ENCODE measurements around the gene CRIP1.

The CRIP1 gene

DNA sequence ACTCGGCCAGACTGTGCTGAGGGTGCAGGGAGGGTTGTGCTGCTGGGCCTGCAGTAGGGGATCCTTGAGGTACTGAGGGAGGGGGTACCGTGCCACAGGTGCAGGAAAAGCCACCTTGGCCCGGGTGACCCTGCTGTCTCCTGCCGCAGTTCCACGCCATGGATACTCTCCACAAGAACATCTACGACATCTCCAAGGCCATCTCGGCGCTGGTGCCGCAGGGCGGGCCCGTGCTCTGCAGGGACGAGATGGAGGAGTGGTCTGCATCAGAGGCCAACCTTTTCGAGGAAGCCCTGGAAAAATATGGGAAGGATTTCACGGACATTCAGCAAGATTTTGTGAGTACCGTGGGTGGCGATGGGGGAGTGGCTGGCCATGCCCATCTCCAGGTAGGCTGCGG lies 26.1 kb upstream of the CRIP1 start:
- H3K9me3 Mint-ChIP-seq, result no peaks in the 10 kb centered on the region
- no peak overlapping the region for H3K4me3 Mint-ChIP-seq
- no peak overlapping the region for H3K27ac Mint-ChIP-seq
- H3K4me1 Mint-ChIP-seq, result no peaks in the 10 kb centered on the region
- ATAC-seq (no peak), DNase-seq (no peak)
- no peaks in the 10 kb centered on the region for H3K27me3 Mint-ChIP-seq

DNA sequence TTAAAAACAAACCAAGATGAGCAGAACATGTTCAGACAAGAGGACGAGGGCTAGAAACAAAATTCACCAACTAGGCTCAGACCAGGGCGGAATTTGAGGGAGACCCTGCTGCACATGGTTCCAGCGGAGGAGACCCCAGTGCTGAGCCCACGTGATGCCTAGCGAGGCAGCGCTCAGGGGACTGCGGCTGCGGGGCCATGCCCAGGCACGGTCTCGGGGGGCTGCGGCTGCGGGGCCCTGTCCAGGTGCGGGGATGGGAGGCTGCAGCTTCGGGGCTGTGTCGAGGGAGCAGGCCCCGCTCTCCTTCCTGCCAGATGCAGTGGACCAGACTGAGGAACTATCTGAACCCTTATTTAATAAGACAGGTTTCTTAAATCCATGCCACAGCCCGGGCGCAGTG lies 24.8 kb upstream of the CRIP1 start:
- H3K27ac Mint-ChIP-seq, result no peak overlapping the region
- no peaks in the 10 kb centered on the region for H3K27me3 Mint-ChIP-seq
- H3K9me3 Mint-ChIP-seq, result no peaks in the 10 kb centered on the region
- no peak for DNase-seq
- H3K4me3 Mint-ChIP-seq, result no peak overlapping the region
- ATAC-seq, result no peak
- H3K4me1 Mint-ChIP-seq, result no peaks in the 10 kb centered on the region

DNA sequence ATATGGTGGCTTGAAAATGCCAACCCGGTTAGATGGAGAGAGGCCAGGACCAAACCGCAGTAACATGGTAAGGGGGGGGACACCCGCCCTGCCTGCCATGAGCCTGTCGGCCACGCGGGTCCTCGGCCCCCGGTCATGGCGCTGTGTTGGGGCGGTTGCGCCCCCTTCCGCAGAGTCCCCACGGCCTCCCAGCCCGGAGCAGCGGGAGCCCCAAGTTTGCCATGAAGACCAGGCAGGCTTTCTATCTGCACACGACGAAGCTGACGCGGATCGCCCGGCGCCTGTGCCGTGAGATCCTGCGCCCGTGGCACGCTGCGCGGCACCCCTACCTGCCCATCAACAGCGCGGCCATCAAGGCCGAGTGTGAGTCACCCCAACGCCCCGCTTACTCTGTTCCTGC lies 22.2 kb upstream of the CRIP1 start:
- no peak for DNase-seq
- Mint-ChIP-seq H3K9me3 (no peaks in the 10 kb centered on the region), H3K27ac (no peak overlapping the region), H3K4me1 (no peaks in the 10 kb centered on the region), H3K27me3 (no peaks in the 10 kb centered on the region), H3K4me3 (no peak overlapping the region)
- no peak for ATAC-seq

DNA sequence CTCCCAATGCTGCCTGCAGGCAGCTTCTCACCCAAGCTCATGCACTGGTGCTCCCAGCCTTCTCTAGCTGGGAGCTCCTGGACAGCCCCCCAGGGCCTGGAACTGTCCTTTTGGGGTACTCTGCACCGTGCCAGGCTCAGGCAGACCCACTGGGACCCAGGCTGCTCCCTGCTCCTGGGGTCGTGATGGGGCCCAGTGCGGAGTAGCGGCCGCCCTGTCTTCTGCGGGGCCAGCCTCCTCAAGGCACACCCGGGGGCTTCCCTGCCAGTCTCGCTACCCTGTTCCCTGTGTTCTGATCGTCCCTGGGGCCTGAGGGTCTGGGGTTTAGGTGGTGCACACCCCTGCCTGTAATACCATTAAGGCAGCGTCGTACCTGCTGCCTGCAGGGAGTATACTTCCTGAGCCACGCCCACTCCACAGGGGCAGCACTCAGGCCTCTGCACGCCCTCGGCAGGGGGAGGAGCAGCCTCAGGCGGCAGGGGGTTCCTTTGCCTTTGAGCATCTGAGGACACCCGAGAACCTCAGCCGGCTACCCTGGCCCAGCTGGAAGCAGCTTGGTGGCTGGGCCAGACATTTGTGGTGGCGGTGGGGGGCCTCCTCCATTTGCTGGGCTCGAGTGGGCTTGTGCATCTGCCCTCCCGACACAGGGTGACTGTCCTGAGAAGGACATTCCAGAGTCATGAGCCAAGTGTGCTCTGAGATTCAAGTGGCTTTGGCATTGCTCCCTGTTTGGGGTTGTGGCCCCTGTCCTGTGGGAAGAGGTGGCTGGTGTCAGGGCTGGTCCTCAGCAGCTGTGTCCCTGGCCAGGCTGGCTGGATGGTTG lies 21.3 kb upstream of the CRIP1 start:
- no peak for ATAC-seq
- Mint-ChIP-seq H3K4me3 (no peak overlapping the region), H3K9me3 (no peaks in the 10 kb centered on the region), H3K27ac (no peak overlapping the region), H3K4me1 (no peaks in the 10 kb centered on the region), H3K27me3 (no peaks in the 10 kb centered on the region)
- no peak for DNase-seq

DNA sequence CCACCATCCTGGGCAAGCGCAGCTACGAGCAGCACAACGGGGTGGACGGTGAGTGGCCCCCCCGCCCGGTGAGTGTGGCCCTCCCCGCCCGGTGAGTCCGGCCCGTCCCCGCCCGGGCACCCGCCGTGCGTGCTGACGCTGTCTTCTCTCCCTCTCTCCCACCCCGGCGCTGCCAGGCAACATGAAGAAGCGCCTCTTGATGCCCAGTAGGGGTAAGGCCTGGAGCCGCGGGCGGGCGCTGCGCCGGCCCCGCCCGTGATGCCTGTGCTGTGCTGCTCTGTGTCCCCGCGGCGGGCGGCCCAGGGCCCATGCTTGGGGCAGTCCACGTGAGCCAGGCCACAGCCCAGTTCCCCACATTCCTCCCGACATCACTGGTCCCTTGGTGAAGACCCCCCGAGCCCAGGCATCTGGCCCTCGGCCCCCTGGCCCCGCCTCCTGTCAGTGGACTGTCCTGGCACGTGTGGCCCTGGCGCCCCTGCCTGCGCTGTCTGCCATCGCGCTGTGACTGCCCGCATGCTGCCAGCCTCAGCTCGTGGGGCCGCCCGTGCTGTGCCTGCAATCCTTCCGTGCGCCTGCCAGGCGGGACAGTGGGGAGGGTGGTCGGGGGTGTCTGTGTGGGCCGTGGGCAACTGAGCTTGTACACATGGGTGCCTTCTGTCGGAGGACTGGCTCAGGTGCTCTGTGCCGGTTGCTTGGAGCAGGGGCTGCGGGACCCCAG lies 20.0 kb upstream of the CRIP1 start:
- H3K27ac Mint-ChIP-seq, result peak overlapping the region in 1 of 2 donors; percentile 27
- ATAC-seq, result peak; percentile 27

DNA sequence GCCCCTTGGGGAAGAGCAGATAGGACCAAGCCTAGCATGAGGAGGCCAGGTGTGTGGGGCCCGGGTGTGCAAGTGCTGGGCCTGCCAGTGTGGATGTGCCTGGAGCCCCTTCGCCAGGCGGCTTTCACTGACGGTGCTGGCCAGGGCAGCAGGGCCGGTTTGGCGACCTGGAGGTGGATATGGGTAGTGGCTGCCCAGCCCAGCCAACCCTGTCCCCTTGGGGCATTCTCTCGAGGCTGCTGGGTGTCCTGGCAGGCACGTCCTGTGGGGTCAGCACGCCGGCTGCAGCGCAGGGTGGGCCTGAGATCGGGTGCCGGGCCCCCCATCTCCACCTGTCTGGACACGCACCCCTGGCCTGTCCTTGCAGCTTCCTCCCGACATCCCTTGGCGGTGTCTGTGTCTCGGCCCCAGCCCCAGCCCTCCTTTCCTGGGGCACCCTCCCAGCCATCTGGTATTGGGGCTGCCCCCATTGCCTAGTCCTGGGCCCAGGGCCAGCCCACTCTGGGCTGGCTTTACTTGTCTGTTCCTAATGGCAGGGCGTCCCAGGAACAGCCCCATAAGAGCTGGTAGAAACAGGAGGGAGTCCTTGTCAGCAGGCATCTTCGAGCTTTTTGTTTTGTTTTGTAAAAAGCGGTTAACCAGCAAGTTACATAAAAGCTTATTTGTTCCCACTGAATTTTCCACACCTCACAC lies 19.3 kb upstream of the CRIP1 start:
- Mint-ChIP-seq H3K27ac (peak overlapping the region in 1 of 2 donors; percentile 54), H3K27me3 (no peaks in the 10 kb centered on the region), H3K4me3 (no peak overlapping the region), H3K4me1 (no peaks in the 10 kb centered on the region), H3K9me3 (no peaks in the 10 kb centered on the region)
- ATAC-seq (no peak), DNase-seq (no peak)

More for the DNA sequence above, 20.0 kb upstream of the CRIP1 start:
- no peaks in the 10 kb centered on the region for H3K9me3 Mint-ChIP-seq
- DNase-seq, result no peak
- no peak overlapping the region for H3K4me3 Mint-ChIP-seq
- H3K27me3 Mint-ChIP-seq, result no peaks in the 10 kb centered on the region
- H3K4me1 Mint-ChIP-seq, result no peaks in the 10 kb centered on the region

DNA sequence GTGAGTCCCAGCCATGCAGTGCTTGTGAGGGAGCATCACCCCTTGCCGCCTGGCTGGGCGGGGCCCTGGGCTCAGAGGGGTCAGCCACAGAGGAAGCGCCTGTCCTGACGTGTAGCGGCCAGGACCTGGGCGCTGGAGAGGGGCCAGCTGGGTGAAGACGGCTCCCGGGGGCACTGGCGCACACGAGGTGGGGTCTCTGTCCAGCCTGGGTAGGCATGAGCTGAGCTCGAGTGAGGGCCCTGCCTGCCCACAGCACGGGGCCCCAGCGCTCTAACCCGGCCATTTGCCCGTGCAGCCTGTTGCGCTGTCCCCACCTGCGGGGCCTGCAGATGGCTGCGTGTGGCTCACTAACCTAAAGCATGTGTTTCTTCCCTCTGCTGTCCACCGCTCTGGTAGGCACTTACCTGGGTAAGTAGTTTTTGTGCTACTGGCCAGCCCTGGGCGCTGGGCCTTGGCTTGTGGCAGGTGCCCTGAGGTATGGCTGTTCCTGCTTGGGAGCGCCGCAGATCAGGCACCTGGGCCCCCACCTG lies 18.7 kb upstream of the CRIP1 start:
- Mint-ChIP-seq H3K9me3 (no peaks in the 10 kb centered on the region), H3K4me3 (no peak overlapping the region), H3K4me1 (no peaks in the 10 kb centered on the region), H3K27me3 (no peaks in the 10 kb centered on the region), H3K27ac (no peak overlapping the region)
- ATAC-seq (no peak), DNase-seq (no peak)

DNA sequence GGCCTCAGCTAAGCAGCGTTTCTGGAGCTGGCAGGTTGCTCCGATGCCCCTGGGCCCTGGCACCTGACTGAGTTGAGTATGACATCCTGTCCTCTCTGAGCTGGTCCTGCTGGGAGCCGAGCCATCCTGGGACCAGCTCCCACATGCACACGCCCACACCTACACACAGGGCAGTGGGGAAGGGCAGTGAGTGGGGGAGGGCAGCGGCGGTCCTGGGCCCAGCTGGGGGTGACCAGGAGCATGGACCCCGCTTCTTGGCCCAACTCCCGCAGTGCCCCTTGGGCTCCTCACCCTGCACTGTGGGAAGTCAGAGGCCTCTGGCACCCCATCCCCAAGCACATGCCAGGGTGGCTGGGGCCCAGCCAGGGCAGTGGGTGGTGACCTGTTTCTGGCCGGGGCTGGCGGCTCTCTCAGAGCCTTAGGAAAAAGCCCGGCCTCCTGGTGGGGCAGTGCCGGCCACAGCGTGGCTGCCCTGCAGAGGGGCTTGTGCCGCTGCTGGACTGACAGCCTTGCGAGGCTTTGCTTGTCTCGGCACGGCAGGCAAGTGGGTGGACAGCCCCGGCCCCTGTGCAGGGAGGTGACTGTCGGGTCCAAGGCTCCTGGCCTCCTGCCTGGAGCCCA lies 18.0 kb upstream of the CRIP1 start:
- DNase-seq (no peak), ATAC-seq (no peak)
- peaks cover 5% of the 10 kb centered on the region for H3K4me1 Mint-ChIP-seq
- no peaks in the 10 kb centered on the region for H3K9me3 Mint-ChIP-seq
- H3K4me3 Mint-ChIP-seq, result no peak overlapping the region
- H3K27me3 Mint-ChIP-seq, result no peaks in the 10 kb centered on the region
- no peak overlapping the region for H3K27ac Mint-ChIP-seq

DNA sequence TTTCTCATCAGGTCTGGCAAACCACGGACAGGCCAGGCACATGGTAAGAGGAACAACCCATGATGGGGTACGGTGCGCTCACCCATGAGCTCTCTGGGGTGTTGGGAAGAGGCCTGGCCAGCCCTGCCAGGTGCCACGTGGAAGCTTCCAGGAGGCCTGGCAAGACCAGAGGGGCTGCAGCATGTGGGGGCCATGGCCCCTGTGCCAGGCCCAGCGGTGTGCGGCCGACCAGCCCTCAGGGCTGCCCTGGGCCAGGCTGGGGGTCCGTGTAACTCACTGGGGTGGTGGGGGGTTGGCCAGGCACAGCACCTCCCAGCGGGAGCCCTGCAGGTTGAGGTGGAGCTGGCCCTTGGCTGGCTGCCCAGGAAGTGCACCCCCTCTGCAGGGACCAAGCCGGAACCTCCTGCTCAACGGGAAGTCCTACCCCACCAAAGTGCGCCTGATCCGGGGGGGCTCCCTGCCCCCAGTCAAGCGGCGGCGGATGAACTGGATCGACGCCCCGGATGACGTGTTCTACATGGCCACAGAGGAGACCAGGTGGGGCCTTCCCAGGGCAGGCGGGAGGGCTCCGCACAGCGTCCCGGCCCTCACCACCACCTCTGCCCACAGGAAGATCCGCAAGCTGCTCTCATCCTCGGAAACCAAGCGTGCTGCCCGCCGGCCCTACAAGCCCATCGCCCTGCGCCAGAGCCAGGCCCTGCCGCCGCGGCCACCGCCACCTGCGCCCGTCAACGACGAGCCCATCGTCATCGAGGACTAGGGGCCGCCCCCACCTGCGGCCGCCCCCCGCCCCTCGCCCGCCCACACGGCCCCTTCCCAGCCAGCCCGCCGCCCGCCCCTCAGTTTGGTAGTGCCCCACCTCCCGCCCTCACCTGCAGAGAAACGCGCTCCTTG lies 17.0 kb upstream of the CRIP1 start:
- no peak overlapping the region for H3K4me3 Mint-ChIP-seq
- DNase-seq (no peak), ATAC-seq (no peak)
- H3K9me3 Mint-ChIP-seq, result no peaks in the 10 kb centered on the region
- H3K4me1 Mint-ChIP-seq, result peaks cover 10% of the 10 kb centered on the region
- H3K27ac Mint-ChIP-seq, result peak overlapping the region in 1 of 2 donors; percentile 67
- H3K27me3 Mint-ChIP-seq, result no peaks in the 10 kb centered on the region

DNA sequence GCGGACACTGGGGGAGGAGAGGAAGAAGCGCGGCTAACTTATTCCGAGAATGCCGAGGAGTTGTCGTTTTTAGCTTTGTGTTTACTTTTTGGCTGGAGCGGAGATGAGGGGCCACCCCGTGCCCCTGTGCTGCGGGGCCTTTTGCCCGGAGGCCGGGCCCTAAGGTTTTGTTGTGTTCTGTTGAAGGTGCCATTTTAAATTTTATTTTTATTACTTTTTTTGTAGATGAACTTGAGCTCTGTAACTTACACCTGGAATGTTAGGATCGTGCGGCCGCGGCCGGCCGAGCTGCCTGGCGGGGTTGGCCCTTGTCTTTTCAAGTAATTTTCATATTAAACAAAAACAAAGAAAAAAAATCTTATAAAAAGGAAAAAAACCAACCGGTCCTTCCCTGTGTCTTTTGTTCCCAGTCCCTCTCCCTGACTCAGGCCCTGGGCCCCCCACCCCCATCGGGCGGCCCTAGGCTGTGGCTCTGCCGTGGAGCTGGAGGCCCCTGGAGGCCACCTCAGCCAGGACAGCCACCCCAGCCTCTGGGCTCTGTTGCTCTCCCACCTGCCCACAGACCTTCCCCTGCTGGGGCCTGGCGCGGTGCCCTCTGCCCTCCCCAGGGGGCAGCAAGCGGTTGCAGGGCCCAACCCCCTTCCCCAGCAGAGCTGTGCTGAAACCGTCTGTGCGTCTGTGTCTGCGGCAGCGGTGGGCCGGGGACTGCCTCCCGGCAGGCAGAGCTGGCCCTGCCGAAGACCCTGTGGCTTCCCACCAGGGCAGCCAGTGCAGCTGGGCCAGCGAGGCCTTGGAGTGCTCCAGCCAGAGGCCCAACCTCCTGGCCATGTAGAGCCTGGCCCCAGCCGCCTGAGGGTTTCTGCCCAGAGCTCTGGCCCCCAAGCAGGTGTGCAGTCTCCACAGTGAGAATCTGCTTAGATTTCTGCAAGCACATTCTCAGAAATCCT lies 16.1 kb upstream of the CRIP1 start:
- Mint-ChIP-seq H3K4me1 (peaks cover 13% of the 10 kb centered on the region), H3K4me3 (no peak overlapping the region), H3K27me3 (peaks cover 3% of the 10 kb centered on the region), H3K9me3 (no peaks in the 10 kb centered on the region), H3K27ac (no peak overlapping the region)
- no peak for ATAC-seq
- no peak for DNase-seq

DNA sequence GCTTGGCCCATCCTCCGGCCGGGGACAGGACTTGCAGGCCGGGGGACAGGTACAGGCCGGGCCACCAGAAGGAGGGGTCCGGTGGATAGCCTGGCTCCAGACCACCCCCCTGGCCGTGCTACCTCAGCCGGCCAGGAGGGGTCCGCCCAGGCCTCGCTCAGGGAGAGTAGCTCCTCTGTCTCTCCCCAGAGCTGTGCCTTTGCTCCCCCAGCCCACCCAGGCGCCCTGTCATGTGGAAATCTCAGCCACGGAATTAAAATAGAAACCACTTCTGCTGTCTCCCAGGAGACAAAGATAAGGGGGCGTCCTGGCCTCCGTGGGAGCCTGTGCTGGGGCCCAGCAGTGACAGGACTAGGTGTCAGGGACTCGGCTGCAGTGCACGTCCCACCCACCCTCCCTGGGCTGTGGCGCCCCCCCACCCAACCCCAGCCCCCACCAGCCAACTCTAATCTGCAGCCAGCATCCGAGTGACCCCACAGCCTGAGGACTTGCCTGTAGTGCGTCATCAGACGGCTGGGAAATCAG lies 15.3 kb upstream of the CRIP1 start:
- Mint-ChIP-seq H3K27me3 (peaks cover 11% of the 10 kb centered on the region), H3K27ac (no peak overlapping the region), H3K4me1 (peaks cover 21% of the 10 kb centered on the region), H3K4me3 (no peak overlapping the region), H3K9me3 (no peaks in the 10 kb centered on the region)
- ATAC-seq (no peak), DNase-seq (no peak)

DNA sequence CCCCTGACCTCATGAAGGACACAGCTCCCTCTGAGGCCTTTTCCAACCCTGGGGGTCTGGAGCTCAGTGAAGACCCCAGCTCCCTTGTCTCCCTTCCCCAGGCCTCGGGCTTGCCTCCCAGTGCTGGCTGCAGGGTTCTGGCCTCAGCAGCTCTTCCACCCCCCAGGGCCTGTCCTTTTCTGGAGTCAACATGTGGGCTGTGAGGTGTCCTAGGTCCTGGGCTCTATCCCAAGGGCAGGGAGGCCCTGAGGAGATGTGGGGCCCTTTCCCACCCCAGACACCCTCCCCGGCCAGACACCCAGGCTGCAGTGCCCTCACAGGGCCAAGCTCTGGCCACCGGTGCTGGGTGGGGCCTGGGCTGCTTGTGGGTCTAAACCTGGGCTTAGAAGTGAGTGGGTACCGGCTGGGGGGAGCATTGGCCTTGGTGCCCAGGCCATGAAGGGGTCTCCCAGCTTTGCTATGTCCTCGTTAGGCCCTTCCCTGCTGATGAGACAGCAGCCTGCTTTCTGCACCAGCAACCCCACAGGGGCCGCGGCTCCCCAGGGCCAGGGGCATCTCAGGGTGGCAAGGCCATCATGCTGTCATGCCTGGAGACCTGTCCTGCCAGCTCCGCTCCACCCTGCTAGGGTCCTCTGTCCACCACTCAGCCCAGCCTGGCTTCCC lies 14.7 kb upstream of the CRIP1 start:
- DNase-seq, result no peak
- no peak for ATAC-seq
- H3K27me3 Mint-ChIP-seq, result peaks cover 17% of the 10 kb centered on the region
- peaks cover 27% of the 10 kb centered on the region for H3K4me1 Mint-ChIP-seq
- H3K9me3 Mint-ChIP-seq, result no peaks in the 10 kb centered on the region
- H3K4me3 Mint-ChIP-seq, result no peak overlapping the region
- peak overlapping the region in 1 of 2 donors; percentile 54 for H3K27ac Mint-ChIP-seq

DNA sequence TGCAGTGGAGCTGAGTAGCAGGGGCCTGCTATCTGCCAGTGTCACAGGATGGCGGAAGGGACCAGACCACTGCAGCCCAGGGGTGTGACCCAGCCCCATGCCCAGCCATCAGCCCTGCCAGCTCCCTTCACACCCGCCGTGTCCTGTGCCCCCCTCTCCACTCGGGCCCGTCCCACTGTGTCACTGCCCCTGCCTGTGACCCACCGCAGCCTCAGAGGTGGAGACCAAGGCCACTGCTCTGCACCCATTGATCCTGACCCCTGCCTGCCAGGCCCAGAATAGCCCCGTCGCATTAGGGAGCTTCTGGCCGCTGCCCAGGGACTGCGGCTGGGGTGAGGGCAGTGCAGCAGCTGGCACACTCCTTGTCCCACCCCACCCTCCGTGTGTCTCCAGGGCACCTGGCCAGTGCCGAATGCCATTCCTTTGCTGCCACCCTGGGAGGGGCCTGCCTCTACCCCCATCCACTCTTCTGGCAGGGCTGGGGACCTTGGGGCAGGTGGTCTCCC lies 14.1 kb upstream of the CRIP1 start:
- DNase-seq, result no peak
- H3K4me3 Mint-ChIP-seq, result no peak overlapping the region
- peak overlapping the region in 1 of 2 donors; percentile 54 for H3K27ac Mint-ChIP-seq
- H3K4me1 Mint-ChIP-seq, result peaks cover 32% of the 10 kb centered on the region
- peaks cover 23% of the 10 kb centered on the region for H3K27me3 Mint-ChIP-seq
- ATAC-seq, result no peak
- H3K9me3 Mint-ChIP-seq, result peaks cover 0 to 4% of the 10 kb centered on the region in 2 donors

All from stimulated activated naive CD8-positive, alpha-beta T cell treated with anti-CD3 and anti-CD28 coated beads, Interleukin-15, amount 100 ng/mL, for 72 hours (primary cell).